ENCODE results near the gene TMIE.
"Not testable (repeated sequence)": the region's sequence is repeated elsewhere in the genome, so short reads cannot be mapped to it uniquely, and the experiment has no call there.

TMIE gene

GRCh38 chr3:46685446-46685845 lies 15.7 kb upstream of the TMIE start:
- DNase-seq (ENCODE audit: low spot score) = no peak

- no peak for DNase-seq (ENCODE audit: low spot score)
Measured at GRCh38 chr3:46690798-46691197, 10.4 kb upstream of the TMIE start.

- peak; percentile 2 for DNase-seq (ENCODE audit: low spot score)
Measured at GRCh38 chr3:46692566-46692990, 8.6 kb upstream of the TMIE start.

- peak; percentile 63 for DNase-seq (ENCODE audit: low spot score)
Measured at GRCh38 chr3:46693038-46693891, 7.9 kb upstream of the TMIE start, which contains the start of gene ALS2CL. ALS2CL (minus strand) TSS chr3:46693679; CDS start chr3:46689440, 4,239 bp downstream.

- peak; percentile 48 for DNase-seq (ENCODE audit: low spot score)
Measured at GRCh38 chr3:46693892-46694226, 7.3 kb upstream of the TMIE start.

GRCh38 chr3:46694520-46694919 lies 6.7 kb upstream of the TMIE start:
- no peak for DNase-seq (ENCODE audit: low spot score)

- peak; percentile 49 for DNase-seq (ENCODE audit: low spot score)
Measured at GRCh38 chr3:46695177-46695961, 5.8 kb upstream of the TMIE start.

GRCh38 chr3:46695962-46696894 lies 5.0 kb upstream of the TMIE start:
- no peak for DNase-seq (ENCODE audit: low spot score)

GRCh38 chr3:46699676-46700523 lies 1.3 kb upstream of the TMIE start:
- no peak for DNase-seq (ENCODE audit: low spot score)

- DNase-seq (ENCODE audit: low spot score) = no peak
Measured at GRCh38 chr3:46700772-46701171, 420 bp upstream of the TMIE start.

- no peak for DNase-seq (ENCODE audit: low spot score)
Measured at GRCh38 chr3:46702246-46703012, 1.2 kb downstream of the TMIE start.

- no peak for DNase-seq (ENCODE audit: low spot score)
Measured at GRCh38 chr3:46703013-46703520, 1.9 kb downstream of the TMIE start.

GRCh38 chr3:46704346-46704745 lies 3.2 kb downstream of the TMIE start:
- DNase-seq (ENCODE audit: low spot score) = not testable (repeated sequence)

GRCh38 chr3:46705022-46705530 lies 3.9 kb downstream of the TMIE start:
- DNase-seq (ENCODE audit: low spot score) = peak; percentile 65

- DNase-seq (ENCODE audit: low spot score) = no peak
Measured at GRCh38 chr3:46705751-46706552, 4.8 kb downstream of the TMIE start.

- DNase-seq (ENCODE audit: low spot score) = no peak
Measured at GRCh38 chr3:46706771-46707582, 5.8 kb downstream of the TMIE start.

GRCh38 chr3:46707601-46708011 lies 6.4 kb downstream of the TMIE start:
- DNase-seq (ENCODE audit: low spot score) = no peak
